K562 (cell line): ENCODE data around the gene MTRF1L.

Experiments used
- ARID2 ChIP-seq: fragments of 450-650 bp; IDR thresholded peaks from 2 replicates; pipeline ENCODE4 v1.6.1; 2017; ENCODE audit warnings: antibody characterized with exemption, mild to moderate bottlenecking
- CHD2 ChIP-seq: IDR thresholded peaks from 2 replicates; pipeline ENCODE4 v1.6.1; 2011; ENCODE audit warnings: low read depth, low read length
- HIVEP1 ChIP-seq: fragments of 250-450 bp; sonication (Bioruptor Pico); IDR thresholded peaks from 2 replicates; pipeline ENCODE4 v1.4.0; 2020; ENCODE audit warnings: mild to moderate bottlenecking
- HMG20B ChIP-seq: fragments of 250-450 bp; sonication (Bioruptor Pico); IDR thresholded peaks from 2 replicates; pipeline ENCODE4 v1.5.0; 2021; ENCODE audit warnings: mild to moderate bottlenecking
- NUFIP1 ChIP-seq: fragments of 450-650 bp; IDR thresholded peaks from 2 replicates; pipeline ENCODE4 v1.6.1; 2018; ENCODE audit not compliant: partially characterized antibody
- TBL1XR1 ChIP-seq, 2 experiments: IDR thresholded peaks; 2 replicates each; pipeline ENCODE4 v1.6.1; 2012; ENCODE audit warnings: improper control_type of control experiment in 2 of 2, low read length in 2 of 2, mild to moderate bottlenecking in 1 of 2
- ZNF324 ChIP-seq: fragments of 250-450 bp; sonication (Bioruptor Pico); IDR thresholded peaks from 2 replicates; pipeline ENCODE4 v1.4.0; 2020; ENCODE audit warnings: mild to moderate bottlenecking
- ZNF507 ChIP-seq: conservative IDR thresholded peaks from 2 replicates; pipeline ENCODE4 v1.6.1; 2017; ENCODE audit warnings: missing genetic modification characterization, missing compliant biosample characterization
- ZNF639 ChIP-seq, 2 experiments: fragments of 200-800 bp in 1 of 2; sonication (Bioruptor generic) in 1 of 2; sonication (generic) in 1 of 2; formaldehyde crosslinking in 1 of 2; IDR thresholded peaks in 1 of 2; conservative IDR thresholded peaks in 1 of 2; 2 replicates each; pipeline versions ENCODE4 v1.5.0 to v1.6.1; 2016 to 2020; ENCODE audit warnings: missing compliant biosample characterization in 1 of 2, missing genetic modification characterization in 1 of 2, missing genetic modification reagents in 1 of 2

DNA sequence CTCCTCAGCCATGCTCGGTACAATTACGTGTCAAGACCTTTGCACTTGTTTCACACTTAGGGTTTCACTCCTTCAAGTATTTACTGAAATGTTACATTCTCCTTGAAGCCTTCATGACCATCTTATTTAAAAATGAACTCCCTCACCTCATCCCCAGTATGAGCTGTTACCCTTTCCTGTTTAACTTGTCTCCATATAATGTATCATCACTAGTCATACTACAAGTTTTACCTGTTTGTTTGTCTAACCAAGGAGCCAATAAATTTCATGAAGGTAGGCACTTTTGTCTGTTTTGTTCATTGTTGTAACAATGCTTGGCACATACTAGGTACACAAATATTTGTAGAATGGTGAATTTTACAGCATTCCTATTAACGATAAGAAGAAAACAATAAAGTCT, 46.1 kb upstream of the MTRF1L start:
- no peak for TF ChIP-seq ZNF507
- no peak for TF ChIP-seq CHD2
- no peak for TF ChIP-seq HMG20B
- no peak for TF ChIP-seq ZNF639 (CRISPR knock-in tag; conservative IDR thresholded peaks at IDR 0.05 in 1 of 2, IDR thresholded peaks at IDR 0.05 in 1 of 2)
- no peak for TF ChIP-seq ARID2
- no peak for TF ChIP-seq TBL1XR1 (IDR thresholded peaks at IDR 0.05; ENCODE audit: low read length in 2 of 2)
- no peak for TF ChIP-seq ZNF324 (CRISPR knock-in tag)
- TF ChIP-seq NUFIP1: no peak
- no peak for TF ChIP-seq HIVEP1
